HG02678 (cell line): ENCODE results near the gene GGT6.

Experiments used
- ATAC-seq: cut with Tn5 transposase; IDR thresholded peaks from one replicate; pipeline ENCODE4 v1.9.1; 2021; ENCODE audit warnings: mild to moderate bottlenecking, moderate library complexity; ENCODE audit not compliant: unreplicated experiment

Gene GGT6

DNA sequence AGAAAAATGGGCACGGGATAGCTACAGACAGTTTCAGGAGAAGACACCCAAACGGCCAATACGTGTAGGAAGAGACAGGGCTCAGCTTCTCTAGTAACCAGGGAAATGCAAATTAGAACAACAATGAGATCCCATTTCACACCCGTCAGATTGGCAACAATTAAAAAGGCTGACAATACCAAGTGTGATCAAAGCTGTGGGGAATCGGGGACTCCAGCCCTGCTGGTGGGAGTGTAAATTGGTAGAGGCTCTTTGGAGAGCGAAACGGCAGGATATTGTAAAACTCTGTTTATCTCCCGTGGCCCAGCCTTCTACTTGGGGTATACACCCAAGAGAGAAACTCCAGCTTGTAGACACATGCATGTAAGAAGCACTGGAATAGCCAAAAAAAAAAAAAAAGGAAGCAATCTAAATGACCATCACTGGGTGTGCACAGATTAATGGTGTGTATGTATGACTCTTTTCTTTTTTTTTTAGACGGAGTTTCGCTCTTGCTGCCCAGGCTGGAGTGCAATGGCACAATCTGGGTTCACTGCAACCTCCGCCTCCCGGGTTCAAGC lies 32.7 kb downstream of the GGT6 start:
- no peak for ATAC-seq

DNA sequence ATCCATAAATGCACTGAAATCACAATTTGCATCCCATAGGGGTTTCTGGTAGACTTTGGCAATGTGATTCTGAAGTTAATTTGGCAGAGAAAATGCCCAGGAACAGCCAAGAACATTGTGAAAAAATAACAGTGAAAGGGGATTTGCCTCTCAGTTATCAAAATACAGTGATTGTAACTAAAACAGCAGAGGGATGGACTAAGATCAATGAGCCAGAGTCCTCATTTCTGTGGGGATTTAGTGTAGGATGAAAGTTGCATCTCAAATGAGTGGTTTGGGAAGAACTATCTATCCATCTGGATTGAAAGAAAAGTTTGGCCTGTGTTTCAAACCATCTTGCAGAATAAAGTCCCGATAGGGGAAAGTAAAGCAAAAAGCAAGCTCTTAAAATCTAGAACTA lies 33.2 kb downstream of the GGT6 start:
- ATAC-seq: no peak

DNA sequence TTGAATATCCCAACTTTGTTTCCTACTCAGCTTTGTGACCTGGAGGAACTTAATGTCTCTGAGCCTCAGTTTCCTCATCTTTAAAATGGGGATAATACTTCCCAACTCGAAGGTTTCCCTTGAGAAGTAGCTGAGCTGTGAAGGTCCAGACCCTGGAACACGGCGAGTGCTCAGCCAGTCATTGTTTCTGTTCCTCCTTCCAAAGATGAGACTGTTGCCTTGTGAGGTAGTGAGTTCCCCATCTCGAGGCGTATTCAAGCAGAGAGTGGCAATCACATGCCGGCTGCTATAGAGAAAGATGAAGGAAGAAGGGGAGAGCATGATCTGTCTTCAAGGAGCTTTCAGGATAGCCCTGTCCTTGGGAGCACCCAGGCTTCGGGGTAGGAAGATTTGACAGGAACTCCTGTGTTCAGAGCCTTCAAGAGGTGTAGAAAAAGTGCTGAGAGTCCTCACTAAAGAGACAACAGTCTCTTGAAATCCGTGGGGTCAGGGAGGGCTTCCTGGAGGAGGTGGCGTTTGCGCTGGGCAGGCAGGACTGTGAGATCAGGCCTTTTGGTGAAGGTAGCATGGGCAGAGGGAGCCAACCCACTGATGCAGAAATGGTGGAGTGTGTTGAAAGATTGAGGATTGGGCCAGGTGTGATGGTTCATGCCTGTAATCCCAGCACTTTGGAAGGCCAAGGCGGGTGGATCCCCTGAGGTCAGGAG lies 34.5 kb downstream of the GGT6 start:
- no peak for ATAC-seq

DNA sequence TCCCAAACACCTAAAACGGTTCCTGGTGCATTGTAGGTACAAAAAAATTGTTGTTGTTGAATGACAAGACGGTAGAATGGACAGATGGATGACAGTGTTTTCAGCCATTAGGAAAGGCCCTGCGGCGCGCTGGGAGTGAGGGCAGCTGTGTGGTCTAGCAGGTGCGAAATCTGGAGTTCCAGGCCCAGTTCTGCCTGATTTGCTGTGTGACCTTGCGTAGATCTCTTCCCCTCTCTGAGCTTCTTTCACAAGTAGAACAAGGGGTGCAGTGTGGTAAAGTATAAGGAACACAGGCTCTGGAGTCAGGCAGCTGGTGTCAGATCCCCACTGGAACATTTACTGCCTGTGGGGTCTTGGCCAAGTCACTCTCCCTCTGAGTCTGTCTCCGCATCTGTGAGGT lies 36.4 kb downstream of the GGT6 start:
- ATAC-seq: no peak

DNA sequence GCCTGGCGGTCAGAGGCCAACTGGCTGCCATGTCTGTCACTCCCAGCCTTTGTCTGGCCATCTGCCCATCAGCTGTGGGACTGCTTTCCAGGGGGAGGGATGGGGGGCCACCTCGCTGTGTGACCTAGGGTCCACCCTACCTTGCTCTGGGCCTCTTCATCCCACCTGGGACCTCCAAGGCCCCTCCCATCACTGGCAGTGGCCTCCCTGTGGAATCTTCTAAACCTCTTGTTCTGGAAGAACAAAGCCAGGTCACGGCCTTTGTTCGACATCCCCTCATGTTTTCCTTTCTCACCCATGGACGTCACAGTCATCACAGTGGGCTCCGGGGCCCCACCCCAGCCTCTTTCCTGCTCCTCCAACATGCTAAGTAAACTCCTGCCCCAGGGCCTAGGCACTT lies 37.7 kb downstream of the GGT6 start:
- ATAC-seq: no peak

DNA sequence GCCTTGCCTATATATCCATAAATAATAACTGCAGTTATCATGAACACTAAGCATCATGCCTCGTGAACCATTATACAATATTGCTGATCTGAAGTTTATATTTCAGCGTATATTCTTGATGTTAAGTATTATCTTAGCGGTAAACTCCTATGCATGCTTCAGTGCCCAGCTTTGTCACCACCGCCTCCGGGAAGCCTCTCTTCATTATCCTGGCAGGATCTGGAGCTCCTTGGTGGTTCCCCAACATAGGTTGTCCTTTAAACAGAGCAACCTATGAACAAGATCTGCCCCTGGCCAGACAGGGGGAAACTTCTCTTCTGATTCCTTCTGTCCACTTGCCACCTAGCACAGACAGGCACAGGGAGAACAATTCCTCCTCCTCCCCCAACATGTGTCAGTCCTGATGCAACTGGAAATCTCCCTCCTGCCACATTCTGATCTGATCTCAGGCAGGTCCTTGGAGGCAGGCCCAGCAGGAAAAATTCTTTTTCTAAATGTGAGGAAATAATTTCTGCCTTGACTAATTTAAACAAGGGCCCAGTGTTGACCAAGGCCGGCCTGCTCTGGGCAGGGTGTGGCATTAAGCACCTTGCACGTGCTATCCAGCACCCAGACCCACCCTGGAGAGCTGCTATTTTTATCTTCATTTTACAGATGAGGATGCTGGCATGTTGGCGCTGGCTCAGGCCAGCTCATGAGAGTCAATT lies 39.3 kb downstream of the GGT6 start:
- ATAC-seq: no peak

DNA sequence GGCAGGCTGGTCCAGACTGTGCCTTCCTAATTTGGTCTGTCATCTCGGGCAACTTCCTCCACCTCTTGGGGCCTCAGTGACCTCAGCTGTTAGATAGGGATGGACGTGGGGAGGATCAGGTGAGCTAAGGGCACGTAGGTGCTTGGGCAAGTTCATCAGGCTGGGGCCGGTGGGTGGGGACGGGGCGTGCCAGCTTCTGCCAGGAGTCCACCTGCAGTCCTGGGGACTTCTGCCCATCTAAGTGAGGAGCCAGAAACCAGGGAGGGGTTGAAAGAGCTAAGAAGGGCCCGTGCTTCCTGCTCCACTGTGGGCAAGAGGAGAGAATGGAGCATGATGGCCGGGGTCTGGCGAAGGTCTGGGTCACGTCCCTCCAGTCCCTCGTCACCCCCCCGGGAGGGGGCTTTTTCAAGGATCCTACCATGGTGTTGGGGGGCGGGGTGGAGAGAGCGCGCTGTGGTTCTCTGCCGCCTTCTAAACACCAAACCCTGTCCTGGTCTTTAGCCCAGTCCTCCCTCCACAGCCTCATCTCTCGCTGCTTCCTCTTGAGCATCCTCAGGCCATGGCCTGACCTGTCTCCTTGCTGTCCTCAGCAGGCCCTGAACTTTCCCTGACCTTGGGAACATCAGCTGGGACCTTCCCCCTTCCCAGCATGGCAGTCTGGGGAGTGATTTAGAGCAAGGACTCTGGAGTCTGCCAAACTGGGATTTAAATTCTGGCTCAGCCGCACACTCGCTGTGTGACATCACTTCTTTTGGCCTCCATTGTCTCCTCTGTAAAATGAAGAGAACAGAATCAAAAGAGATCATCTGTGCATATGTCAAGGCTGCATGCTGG lies 40.1 kb downstream of the GGT6 start:
- ATAC-seq: no peak

DNA sequence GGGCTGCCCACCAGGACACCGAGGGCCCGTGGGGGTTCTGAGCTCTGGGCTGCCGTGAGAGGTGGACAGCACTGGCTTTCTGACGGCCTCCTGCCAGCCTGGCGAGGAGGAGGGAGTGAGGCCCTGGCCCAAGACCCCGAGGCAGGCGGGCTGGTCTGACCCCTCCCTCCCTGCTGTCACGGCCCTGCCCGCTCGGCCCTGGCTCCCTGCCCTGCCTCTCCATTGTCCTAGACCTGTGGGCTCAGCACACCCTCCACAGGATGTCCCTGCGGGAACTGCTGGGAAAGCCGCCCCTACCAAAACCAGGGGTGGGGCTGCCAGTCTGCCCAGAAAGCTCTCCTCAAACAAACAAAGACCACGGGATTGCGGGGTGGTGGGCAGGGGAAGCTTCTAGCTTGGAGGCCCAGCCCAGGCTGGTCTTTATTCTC lies 41.0 kb downstream of the GGT6 start:
- ATAC-seq: no peak

DNA sequence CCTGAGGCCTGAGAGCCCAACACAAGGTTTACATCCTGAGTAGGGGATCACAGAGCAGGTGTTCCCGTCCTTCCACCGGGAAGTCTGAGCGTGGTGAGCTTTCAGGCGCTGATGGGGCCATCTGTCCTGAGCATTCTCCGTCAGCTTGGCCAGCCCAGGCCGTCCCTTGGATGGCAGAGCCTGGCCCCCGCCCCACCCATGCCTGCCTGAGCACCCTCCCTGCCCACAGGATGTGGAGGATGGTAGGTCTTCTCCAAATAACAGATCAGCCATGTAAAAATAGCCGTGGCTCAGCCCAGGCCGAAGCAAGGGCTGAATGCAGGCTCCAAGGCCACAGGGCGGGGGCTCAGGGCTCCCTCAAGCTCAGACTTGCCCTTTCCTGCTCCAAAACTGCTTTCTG lies 41.5 kb downstream of the GGT6 start:
- ATAC-seq: no peak

DNA sequence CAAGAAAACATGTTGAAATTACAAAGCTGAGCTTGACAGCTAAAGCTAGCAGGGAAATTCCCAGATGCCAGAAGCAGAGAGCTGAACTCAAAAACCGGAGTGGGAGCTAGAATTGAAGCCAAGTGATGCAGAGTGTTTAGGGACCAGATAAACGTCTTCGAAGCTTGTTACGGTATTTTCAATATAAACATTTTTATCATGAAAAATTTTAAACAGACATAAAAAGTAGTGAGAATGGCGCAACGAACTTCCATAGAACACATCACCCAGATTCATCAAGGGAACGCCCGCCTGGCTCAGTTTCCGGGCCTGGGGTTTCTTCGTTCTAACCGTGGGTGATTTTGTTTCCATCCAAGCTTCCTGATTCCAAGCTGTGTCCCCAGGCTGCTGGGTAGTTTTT lies 43.6 kb downstream of the GGT6 start:
- no peak for ATAC-seq

DNA sequence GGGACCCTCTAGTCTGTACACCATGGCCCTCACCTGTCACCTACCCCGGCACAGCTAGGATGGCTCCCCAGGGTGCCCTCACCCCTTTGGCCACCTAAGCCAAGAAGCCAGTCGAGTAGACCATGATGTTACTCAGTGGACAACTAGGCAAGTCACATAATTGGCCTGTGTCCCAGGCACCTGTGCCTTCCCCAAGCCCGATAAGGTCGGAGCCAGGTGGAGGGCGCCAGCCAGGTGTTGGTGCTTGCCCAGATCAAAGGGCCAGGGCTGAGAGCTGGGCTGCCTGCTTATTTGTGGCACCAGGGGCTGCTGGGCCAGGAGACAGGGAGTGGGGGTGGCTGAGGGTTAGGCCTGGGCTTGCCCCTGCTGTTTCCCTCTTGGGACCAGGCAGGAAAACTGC lies 44.9 kb downstream of the GGT6 start:
- no peak for ATAC-seq

DNA sequence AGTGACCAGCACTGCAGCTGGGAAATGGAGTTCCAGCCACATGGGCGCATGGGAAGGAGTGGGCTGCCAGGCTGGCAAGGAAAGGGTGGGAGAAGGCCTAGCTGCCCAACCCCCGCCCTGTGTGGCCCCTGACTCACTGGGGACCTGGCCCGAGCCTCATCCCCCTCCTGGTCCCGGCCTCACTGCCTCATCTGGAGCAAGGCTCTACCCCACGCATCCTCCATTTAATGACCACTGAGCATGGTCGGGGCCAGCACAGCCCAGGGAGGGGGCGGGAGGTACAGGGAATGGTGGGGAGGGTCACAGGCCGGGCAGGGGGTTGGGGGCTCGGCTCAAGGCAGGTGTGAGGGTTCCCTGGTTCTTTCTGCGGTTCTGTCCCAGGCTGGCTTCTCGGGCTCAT lies 45.6 kb downstream of the GGT6 start:
- no peak for ATAC-seq

DNA sequence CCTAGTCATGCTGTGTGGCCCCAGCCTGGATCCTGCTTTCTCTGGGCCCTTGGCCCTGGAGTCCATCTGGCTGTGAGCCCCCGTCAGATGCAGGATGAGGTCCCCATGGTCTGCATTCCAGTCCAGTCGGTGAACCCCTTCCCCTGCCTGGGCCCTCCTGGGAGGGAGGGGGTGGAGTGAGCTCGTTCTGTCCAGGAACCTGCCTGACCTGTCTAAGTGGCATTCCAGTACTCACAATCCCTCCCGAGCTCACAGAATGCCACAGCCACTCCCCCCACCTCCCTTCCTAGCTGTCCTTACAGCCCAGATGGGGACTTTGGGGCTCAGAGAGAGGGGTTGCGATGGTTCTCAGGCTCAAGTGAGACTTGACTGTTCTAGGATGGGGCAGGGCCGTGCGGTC lies 46.2 kb downstream of the GGT6 start:
- no peak for ATAC-seq

DNA sequence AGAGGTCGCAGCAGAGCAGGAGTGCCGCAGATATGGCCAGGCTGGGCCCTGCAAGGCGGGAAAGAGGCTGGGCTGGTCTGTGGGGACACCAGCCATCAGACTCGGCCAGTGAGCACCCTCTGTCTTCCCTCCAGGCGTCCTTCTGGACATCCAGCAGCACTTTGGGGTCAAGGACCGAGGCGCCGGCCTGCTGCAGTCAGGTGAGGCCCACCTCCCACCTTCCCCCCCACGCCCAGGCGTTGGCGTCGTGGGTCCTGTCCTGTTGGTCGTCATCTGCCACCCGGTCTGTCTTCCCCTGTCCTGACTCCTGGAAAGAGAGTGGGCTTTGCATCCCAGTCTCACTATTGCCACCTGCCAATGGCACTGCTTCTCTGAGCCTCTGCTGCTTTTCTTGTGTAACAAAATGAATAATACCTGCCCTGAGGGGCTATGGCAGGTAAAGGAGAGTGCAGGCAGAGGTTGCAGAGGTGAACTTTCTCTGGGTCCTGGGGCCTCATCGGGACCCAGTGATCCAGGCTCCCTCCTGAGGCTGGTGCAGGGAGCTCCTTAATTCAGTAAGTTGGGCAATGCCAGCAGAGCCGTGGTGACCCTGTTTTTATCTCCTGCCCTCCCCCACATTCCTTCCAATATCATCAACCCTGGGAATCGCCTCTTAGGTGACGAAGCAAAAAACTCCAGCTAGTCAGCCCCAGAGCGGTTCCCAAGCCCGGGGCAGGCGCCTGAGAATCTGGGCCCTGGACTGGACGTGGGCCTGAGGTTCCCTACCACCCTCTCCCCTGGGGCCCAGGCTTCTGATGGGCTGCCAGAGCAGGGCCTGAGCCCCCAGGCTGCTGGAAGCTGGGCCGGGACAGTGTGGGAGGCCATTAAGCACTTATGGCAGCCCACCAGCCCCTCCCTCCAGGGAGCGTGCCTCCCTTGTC lies 47.0 kb downstream of the GGT6 start:
- no peak for ATAC-seq

DNA sequence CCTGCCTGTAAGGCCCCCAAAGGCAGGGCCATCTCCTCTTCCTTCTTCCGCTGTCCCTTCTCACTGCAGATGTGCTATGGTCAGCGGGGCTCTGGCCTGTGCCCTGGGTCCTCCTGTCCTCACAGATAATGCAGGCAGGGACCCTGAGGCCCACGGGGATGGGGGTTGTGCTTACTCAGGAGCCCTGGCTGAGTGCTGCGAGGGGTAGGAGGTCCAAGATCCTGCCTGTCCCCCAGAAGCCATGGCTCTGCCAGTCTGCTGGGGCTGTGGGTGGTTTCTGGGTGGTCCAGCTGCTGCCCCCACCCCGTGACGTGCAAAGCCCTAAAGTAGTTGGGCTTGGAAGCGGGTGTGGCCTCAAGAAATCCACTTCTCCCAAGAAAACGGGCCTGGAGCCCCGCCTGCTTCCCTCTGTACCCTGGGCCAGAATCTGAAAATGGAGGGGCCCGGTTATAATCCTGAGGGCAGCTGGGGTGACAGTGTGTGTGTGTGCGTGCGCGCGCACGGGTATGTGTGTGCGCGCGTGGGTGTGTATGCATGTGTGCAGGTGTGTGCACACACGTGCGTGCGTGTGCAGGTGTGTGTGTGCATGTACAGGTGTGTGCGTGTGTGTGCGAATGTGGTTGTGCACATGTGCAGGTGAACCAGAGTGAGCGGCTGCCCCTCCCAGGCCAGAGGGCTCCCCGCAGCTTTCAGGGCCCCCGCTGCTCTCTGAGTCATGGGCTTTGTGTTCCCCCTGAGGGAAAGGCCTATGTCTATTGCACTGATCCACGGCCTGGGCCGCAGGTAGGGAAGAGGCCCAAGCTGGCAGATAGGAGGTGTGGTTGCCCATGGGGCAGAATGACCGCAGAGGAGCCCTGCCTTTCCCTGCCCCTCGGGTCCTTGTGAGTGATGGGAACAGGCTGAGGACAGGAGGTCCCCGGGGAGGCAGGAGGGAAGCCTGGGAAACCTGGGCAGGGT lies 47.9 kb downstream of the GGT6 start:
- ATAC-seq: no peak

DNA sequence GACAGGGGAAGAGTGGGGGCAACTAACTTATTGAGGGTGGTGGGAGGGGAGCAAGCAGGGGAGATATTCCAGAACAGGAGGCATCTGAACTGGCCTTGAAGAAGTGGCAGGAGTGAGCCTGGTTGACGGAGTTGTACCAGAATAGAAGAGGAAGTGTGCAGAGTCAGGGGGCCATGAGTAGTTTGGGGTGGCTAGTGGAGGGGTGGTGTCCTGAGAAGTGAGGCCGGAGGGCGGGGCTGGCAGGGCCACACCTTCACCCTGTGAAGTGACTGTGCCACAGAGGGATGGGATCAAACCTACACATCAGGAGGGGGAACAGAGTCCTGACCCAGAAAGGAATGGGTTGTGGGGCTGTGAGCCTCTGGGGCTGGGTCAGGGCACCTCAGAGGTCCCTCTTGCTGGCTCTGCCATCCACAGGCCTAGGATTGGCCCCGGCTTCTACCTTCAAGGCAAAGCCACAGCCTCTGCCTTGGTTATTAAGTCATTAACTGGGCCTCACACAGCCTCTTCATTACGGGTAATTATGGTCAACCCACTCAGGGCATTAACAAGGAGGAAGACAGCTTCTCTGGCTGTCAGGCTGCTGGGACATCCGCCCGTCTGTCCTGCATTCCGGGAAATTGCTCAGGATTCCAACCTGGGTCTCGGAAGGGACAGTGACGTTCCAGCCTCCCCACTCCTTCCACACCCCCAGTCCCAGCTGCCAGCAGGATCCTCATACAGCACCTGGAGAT lies 49.0 kb downstream of the GGT6 start:
- ATAC-seq: no peak

DNA sequence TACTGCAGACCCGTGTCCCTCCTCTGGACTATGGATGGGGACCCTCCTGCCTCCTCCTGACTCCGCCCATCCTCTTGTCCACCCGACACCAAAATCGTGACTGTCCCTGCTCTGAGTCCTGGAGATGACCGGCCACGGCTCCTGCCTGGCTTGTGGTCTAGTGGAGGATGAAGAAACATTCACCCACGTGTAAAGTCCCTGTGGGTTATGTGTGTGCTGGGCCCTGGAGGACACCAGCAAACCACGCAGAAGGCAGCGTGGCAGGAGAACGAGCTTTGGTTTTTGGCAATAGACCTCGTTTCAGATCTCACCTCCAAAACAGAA lies 49.8 kb downstream of the GGT6 start:
- no peak for ATAC-seq

DNA sequence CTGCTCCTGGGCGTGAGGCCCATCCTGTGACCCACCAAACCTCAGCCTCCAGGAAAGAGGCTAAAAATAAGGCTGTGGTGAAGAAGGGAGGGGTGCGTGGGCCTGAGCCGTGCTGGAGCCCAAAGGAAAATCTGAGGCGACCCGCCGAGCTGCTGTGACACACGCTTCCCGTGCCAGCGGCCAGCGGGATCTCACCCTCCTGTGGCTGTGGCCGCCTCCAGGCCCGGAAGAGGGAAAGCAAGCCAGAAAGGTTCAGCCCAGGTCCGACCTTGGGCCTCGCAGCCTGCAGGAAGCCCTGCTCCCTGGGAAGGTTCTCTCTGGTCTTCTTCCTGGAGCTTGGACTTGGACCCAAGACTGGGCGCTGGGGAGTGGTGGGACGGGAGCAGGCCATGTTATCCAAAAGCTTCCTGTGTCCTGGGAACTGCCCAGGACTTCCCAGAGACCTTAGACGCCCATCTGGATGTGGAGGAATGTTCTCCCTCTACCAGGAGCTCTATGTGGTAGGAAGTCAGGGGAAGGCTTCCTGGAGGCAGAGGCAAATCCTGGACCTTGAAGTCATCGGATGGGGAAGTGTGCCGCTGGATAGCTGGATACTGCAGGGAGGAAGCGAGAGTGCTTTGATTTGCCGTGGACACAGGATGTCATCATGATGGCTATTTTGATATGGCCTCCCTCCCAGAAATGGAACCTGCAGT lies 50.3 kb downstream of the GGT6 start:
- ATAC-seq: no peak
